DND-41 (cell line): ENCODE data around the gene PSME3IP1.

Experiments used
- CTCF ChIP-seq: IDR thresholded peaks from 2 replicates; pipeline ENCODE4 v1.5.1; 2012; ENCODE audit warnings: borderline replicate concordance, low read length, moderate library complexity, mild to moderate bottlenecking; ENCODE audit not compliant: poor library complexity, severe bottlenecking; ENCODE audit errors: extremely low read depth
- EZH2 ChIP-seq: IDR thresholded peaks from 3 replicates; pipeline ENCODE4 v1.6.1; 2012; ENCODE audit warnings: borderline replicate concordance, low read depth, mild to moderate bottlenecking, moderate library complexity, low read length, inconsistent platforms; ENCODE audit not compliant: severe bottlenecking

GRCh38 chr16:57166451-57166850 lies 19.4 kb downstream of the PSME3IP1 start:
- TF ChIP-seq CTCF (no peak), EZH2 (no peak)
